AG09309 (cell line): ENCODE results near the gene JAZF1.

Source experiments
- DNase-seq: peaks from one replicate; pipeline ENCODE4 v3.0.0-alpha.2; 2010; ENCODE audit warnings: low read depth
- H3K4me3 ChIP-seq: 2 replicates; pipeline ENCODE4 v1.5.1; 2011; ENCODE audit warnings: mild to moderate bottlenecking, low read depth, low read length, moderate library complexity; ENCODE audit not compliant: control insufficient read depth
- CTCF ChIP-seq: IDR thresholded peaks from 2 replicates; pipeline ENCODE4 v1.5.1; 2011; ENCODE audit warnings: mild to moderate bottlenecking, low read depth, low read length, inconsistent platforms; ENCODE audit not compliant: insufficient read depth, control insufficient read depth; ENCODE audit errors: missing control alignments

The JAZF1 gene

GRCh38 chr7:27992097-27992496, 188.5 kb downstream of the JAZF1 start:
- TF ChIP-seq CTCF = no peak
- H3K4me3 ChIP-seq = no peak overlapping the region
- no peak for DNase-seq

GRCh38 chr7:27991006-27991528, 189.5 kb downstream of the JAZF1 start:
- no peak for TF ChIP-seq CTCF
- no peak for DNase-seq

GRCh38 chr7:27976531-27976930, 204.1 kb downstream of the JAZF1 start:
- H3K4me3 ChIP-seq = no peak overlapping the region
- TF ChIP-seq CTCF = no peak
- no peak for DNase-seq

More at GRCh38 chr7:27991006-27991528, 189.5 kb downstream of the JAZF1 start:
- no peak overlapping the region for H3K4me3 ChIP-seq

GRCh38 chr7:27973625-27974024, 207.0 kb downstream of the JAZF1 start:
- no peak for TF ChIP-seq CTCF
- no peak for DNase-seq
- H3K4me3 ChIP-seq = no peak overlapping the region

- no peak for TF ChIP-seq CTCF
- no peak overlapping the region for H3K4me3 ChIP-seq
- DNase-seq = no peak
Measured at GRCh38 chr7:27972276-27972675, 208.3 kb downstream of the JAZF1 start.

- TF ChIP-seq CTCF = no peak
- DNase-seq = no peak
- H3K4me3 ChIP-seq = no peak overlapping the region
Measured at GRCh38 chr7:27971171-27971812, 209.3 kb downstream of the JAZF1 start.
